NCI-H2171 treated with DMSO at 0.1 percent for 48 hours (cell line): Measurements from ENCODE around the gene METAP2.
"Not testable (repeated sequence)": the region's sequence is repeated elsewhere in the genome, so short reads cannot be mapped to it uniquely, and the experiment has no call there.

ENCODE experiments used
- DNase-seq: peaks from one replicate; lab custom pipeline; 2025; lab: John Stamatoyannopoulos, UW

The METAP2 gene

DNA sequence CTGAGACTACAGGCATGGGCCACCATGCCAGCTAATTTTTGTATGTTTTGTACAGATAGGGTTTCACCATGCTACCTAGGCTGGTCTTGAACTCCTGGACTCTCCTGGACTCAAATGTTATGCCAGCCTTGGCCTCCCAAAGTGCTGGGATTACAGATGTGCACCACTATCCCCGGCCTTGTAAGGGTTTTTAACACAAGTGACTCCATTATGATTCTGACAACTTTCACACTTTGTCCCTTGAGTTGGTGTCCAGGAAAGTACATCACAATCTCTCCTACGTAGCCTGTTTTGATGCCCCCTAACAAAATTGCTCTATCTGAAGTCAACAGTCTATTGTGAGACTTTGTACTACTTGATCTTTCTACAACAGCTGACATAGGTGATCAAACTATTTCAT, 11.4 kb upstream of the METAP2 start:
- no peak for DNase-seq

DNA sequence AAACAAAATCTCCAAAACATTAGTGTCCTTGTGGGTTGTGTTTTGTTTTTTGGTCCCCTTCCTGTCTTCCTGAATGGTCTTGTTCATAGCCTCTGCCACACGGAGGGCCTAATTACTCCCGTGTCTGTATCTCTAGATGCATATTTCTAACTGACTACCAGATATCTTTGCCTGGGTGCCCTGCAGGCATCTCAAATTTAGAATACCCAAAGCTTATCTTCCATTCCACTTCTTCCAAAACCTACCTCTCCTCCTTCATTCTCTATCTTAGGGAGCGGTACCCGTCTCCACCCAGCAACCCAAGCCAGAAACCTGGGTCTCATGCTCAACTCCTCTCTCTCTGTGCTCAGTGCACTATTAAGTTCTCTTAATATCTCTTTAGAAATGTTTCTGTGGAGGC, 10.9 kb upstream of the METAP2 start:
- no peak for DNase-seq

DNA sequence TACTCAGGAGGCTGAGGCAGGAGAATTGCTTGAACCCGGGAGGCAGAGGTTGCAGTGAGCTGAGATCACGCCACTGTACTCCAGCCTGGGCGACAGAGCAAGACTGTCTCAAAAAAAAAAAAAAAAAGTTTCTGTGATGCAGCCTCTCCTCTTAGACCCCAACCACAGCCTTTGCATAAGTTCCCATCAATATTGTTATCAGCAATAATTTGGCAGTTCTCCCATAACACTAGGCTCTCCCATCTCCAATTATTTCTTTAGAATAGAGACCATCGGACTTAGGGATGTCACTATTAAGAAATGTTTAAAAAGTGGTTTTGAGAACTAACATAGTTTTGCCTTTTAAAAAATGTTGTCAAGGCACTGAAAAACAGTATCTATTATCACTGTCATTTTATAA, 10.2 kb upstream of the METAP2 start:
- not testable (repeated sequence) for DNase-seq

DNA sequence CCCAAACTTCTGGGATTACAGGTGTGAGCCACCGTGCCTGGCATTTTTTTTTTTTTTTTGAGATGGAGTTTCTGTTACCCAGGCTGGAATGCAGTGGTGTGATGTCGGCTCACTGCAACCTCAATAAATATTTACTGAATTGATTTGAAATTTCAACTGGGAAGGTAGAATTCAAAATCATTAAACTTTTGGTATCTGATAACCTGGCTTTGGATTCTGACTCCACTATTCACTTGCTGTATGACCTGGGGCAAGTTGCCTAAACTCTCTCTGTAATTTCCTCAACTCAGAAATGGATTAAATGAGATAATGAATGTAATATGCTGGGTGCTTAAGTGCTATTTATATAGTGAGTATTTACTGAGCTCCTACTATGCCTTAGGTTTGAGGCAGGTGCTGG, 8.7 kb upstream of the METAP2 start:
- DNase-seq, result no peak

DNA sequence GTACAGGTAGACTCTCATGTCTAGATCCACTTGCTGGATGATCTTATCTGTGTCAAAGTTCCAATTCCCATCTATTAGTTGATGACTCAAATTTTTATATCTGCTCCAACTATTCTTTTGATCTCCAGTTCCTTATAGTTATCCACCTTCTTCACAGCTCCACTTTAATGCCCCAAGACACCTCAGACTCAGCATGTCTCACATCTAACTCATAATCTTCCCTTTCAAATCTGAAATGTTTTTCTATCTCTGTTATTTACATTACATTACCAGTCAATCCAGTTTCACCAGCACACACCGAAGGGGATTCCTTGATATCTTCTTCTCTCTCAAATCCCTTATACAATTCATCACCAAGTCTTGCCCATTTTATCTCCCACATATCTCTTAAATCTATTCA, 3.7 kb upstream of the METAP2 start:
- DNase-seq, result no peak

DNA sequence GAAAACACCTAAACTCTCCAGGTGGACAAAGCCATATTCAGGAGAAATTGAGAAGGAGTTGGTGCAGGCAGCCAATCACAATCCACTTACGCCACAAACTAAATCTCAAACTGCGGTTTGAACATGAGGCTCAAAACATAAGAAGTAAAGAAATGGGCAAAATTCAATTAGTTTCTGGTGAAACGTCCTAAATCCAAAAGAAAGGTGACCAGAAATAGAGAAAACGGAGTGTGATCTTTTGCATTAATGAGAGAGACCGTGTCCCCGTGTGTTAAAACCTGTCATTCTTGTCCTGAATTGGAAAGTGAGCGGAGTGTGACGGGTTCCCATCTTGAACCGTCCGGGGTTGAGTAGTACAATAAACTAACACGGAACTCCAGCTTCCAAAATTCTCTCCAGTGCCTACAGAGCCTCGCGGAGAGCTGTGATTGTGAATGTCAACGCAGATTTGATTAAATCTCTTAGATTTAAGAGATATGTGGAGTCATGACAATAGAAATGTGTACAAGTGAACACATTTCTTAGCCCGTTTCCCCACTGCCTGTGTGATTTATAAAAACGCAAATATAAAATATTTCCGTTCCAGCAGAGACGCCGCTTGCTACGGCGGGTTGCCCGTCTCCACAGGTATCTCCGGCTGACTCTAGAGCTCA, 595 bp upstream of the METAP2 start:
- DNase-seq, result peak; percentile 68

DNA sequence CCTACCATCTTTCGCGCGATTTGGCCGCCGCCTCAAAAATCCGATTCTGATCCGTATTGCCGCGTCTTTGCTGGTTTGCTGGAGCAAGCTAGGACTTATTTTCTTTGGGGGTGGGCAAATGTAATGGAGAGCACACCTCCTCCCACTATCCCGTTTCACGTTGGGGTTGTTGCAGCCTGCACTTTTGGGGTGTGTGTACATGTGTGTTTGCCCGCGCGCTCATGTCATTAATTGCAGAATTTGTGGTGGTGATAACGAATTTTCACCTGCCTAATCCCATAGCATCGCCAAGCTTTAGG, 657 bp downstream of the METAP2 start:
- no peak for DNase-seq

DNA sequence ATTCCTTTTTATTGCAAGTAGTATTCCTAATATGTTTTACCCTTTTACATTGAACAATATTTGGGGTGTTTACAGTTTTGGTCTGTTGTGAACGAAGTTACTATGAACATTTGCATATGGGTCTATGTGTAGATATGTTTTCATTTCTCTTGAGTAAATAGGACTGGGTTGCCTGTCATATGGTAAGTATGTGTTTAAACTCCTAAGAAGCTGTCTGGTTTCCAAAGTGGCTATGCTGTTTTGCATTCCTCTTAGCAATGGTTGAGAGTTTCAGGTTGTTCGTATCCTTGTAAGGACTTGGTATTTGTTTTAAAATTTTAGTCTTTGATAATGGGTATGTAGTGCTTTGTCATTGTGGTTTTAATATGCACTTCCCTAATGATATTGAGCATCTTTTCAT, 6.3 kb downstream of the METAP2 start:
- DNase-seq, result no peak

DNA sequence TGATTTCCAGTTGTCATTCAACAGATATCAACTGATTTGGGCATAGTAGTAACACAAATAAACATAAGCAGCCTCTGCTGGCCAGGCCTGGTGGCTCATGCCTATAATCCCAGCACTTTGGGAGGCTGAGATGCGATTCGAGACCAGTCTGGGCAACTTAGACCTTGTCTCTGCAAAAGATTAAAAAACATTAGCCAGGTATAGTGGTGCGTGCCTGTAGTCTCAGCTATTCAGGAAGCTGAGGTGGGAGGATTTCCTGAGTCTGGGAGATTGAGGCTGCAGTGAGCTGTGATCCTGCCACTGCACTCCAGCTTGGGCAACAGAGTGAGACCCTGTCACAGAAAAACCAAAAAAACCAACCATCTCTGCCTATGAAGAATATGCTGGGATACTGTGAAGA, 7.1 kb downstream of the METAP2 start:
- DNase-seq, result no peak

DNA sequence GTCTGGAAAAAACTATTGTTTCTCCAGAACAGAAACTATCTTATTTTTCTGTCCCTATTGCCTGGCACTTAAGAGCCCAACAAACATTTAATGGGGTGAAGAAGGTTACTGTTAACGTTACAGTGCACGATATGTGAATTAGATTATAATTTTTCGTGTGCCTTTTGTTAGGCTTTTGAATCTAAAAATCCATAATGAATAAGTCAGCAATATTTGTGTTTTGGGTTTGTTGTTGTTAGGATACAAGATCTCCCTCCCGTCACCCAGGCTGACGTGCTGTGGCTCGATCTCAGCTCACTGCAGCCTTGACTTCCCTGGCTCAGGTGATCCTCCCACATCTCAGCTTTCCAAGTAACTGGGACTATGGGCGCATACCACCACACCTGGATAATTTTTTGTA, 7.9 kb downstream of the METAP2 start:
- DNase-seq, result no peak

DNA sequence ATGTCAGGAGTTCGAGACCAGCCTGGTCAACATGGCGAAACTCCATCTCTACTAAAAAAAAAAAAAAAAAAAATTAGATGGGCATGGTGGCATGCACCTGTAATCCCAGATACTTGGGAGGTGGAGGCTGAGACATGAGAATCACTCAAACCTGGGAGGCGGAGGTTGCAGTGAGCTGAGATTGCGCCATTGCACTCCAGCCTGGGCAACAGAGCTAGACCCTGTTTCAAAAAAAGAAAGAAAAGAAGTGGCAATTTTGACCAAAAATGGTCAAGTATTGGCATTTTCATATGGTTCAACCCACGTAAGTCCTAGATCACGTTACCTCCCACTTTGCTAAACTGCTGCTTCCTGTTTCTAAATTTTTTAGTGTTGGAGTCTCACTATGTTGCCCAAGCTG, 8.6 kb downstream of the METAP2 start:
- DNase-seq, result not testable (repeated sequence)

DNA sequence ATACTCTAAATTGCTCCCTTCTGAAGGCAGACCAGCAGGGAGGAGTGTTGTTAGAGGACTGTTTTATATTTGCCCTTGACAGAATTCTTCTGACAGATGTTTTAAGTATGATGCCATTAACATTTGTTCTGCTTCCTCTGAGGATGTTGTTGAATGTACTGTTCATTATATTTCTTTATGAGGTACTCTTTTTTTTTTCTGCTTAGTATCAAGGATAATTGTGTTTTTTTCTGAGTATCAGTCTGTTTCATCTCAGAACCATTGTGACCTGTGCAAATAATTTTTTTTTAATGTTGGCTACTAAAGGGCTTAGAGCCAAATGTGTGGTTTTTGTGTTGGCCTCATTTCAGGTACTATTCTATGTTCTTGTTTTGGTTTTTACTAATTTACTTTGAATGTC, 10.6 kb downstream of the METAP2 start:
- DNase-seq, result no peak

DNA sequence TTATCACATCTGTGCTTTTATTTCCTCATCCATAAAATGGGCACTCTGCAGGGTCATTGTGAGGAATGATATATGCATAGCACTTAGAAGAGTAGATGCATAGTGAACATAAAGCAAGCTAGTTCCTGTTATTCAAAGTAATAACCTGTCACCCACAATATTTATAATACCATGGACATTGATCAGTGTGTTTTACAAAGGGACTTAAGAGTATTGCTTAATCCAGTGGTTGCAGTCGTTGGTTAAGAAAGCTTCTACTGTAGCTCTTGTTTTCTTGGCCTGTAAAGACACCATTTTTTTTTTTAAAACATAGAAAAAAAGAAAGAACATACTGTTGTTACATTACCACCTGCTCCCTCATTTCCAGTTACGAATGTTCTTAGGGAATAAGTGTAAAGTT, 13.1 kb downstream of the METAP2 start:
- peak; percentile 5 for DNase-seq

DNA sequence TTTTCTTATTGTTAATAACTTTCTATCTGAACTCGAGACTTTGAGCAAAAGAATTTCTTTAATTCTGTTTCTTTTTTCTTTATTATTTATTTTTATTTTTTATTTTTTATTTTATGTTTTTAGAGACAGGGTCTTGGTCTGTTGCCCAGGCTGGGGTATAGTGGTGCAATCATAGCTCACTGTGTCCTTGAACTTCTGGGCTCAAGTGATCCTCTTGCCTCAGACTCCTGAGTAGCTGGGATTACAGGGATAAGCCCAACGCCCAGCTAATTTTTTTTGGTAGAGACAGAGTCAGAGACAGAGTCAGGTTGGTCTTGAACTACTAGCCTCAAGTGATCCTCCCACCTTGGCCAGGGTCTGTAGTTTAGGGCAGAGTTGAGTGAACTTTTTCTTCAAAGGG, 18.5 kb downstream of the METAP2 start:
- DNase-seq, result no peak

DNA sequence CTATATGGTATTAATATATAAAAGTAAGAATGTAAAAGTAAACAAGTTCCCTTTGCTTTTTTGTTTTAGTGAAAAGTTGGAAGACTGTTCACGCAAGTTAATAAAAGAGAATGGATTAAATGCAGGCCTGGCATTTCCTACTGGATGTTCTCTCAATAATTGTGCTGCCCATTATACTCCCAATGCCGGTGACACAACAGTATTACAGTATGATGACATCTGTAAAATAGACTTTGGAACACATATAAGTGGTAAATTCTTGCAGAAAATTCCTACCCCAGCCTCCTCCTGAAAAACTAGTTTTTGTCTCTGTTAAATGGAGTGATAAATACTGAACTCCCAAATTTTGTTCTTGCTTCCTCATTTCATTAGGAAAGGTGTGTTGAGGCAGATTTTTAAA, 20.9 kb downstream of the METAP2 start:
- no peak for DNase-seq

DNA sequence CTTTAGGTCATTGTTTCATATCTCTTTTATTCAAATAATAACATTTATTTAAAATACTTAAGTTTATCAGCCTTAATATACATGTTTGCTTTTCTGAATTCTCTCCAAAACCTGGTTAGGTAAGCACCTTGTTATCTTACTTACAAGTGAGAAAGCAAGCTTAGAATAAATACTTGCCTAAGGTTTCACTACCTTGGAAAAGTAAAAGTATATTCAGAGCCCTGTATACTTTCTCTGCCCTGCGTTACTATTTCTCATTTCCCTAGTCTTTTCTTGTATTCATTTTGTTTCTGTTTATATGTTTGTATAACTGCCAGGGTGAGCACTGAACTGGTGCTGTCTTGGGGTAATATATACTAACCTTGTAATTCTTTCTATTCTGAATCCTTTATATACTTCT, 21.5 kb downstream of the METAP2 start:
- no peak for DNase-seq

DNA sequence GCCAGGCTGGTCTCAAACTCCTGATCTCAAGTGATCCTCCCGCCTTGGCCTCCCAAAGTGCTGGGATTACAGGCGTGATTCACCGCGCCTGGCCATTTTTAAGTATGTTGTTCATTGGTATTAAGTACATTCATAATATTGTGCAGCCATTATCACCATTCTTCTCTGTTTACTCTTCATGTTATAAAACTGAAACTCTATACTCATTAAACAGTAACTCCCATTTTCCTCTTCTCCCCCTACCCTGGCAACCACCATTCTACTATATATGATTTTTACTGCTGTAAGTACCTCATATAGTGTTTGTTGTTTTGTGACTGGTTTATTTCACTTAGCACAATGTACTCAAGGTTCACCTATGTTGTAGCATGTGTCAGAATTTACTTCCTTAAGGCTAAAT, 23.1 kb downstream of the METAP2 start:
- DNase-seq, result no peak

DNA sequence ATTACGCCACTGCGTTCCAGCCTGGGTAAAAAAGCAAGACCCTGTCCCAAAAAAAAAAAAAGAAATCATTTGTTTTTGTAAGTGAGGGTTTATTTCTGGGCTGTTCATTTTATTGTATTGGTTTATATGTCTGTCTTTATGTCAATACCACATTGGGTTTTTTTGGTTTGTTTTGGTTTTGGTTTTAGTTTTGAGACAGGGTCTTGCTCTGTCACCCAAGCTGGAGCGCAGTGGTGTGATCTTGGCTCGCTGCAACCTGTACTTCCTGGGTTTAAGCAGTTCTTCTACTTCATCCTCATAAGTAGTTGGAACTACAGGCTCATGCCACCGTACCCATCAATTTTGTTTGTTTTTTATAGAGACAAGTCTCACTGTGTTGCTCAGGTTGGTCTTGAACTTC, 25.0 kb downstream of the METAP2 start:
- no peak for DNase-seq

DNA sequence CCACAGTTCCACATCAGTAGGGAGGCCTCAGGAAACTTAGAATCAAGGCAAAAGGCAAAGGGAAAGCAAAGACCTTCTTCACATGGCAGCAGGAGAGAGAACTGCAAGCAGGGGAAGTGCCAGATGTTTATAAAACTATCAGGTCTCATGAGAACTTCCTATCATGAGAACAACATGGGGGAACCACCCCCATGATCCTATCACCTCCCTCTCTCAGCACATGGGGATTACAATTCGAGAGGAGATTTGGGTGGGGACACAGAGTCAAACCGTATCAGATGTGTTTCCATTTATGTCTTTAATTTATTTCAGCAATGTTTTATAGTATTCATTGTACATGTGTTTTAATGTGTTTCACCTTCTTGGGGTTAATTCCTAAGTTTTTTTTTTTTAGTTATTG, 25.8 kb downstream of the METAP2 start:
- no peak for DNase-seq

DNA sequence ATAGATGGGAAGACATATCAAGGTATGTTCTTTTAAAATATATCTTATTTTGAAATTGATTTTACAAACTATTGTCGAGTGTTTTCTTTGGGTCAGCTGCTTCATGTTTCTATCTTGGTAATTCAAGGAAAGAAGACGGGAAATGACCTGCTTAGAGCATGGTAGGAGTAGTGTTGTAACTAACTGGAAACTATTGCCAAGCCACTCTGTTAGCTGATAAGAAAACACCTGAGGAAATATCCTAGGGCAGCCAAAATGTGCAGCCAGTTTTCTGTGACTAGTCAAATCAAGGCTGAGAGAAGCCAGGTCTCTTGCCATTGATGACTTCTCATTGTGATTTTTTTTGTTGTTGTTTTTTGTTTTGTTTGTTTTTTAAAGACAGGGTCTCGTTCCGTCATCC, 30.2 kb downstream of the METAP2 start:
- no peak for DNase-seq

DNA sequence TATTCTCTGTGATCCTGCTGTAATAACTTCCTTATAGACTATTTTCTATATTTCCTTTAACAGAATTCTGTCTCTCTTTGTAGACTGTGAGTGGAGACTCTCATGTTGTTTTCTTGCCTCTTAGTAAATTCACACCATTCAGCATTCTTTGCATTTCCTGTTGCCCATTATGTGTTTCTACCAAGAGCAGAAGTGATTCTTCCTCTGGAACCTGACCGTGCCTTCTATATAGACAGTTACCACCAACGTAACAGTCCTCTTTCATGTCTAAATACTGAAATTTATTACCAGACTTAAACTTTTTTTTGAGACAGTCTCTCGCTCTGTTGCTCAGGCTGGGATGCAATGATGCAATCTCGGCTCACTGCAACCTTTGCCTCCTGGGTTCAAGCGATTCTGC, 31.1 kb downstream of the METAP2 start:
- DNase-seq, result no peak

DNA sequence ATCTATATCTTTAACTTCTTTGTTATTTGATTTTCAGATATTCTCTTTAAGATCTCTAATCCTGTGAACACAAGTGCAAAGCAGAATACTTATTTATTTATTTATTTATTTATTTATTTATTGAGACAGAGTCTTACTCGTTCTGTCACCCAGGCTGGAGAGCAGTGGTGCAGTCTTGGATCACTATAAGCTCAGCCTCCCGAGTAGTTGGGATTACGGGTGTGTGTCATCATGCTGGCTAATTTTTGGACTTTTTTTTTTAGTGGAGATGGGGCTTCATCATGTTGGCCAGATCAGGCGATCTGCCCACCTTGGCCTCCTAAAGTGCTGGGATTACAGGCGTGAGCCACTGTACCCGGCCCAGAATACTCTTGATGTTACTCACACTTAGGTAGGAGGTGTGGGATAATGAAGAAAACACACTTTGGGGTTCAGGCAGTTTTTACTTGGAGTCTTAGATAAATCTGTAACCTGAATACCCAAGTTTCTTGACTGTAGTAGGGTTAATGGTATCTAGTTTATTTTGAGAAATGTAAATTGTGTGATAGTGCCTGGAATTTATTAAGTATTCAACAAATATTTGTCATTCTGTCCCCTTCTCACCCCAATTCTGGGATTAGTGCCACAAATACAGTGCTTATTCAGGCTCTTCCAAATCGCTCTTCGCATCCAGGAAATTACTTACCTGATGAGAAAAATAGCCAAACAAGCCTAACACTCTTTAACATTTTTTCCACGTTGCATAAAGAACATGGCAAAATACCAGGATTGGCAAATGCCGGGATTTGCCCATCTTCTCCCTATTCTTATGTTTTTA, 33.0 kb downstream of the METAP2 start:
- no peak for DNase-seq

DNA sequence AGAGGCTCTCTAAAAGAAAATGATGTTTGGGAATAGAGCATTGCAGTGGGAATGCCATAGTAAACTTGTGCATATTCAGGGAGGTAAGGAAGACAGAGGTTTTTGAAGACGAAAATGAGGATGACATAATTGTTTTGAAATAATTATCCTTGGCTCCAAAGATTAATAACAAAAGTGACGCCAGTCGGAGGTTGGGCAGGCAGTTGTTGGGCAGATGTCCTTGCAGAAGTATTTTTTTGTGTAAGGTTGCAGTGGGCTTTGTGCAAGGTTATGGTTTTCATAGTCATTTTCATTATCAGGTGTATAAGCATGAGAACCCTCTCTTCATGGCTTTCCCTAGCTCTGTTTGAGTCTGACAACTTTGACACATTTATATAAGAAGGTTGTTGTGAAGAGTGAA, 35.3 kb downstream of the METAP2 start:
- DNase-seq, result no peak

DNA sequence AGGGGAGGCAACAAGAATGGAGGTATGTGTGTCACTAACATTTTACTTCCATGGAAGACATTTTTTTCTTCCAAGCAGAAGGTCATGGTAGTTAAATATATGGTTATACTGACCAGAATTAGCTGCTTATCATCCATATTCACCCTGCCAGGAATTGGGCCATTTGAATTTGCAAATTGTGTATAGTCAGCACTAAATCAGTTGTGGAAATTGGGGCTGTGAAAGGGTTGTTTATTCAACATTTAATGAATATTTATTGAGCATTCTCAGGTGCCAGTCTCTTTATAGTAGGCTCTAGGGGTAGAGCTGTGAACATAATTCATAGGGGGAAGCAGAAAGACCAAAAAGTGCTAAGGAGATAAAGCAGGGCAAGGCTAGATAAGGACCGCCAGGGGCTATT, 38.0 kb downstream of the METAP2 start:
- no peak for DNase-seq
